HCT116 (cell line): ENCODE data around the gene EYA4.

Experiments used
- CTCF ChIP-seq, 3 experiments: fragments of 200-600 bp in 1 of 3; sonication (generic) in 1 of 3; IDR thresholded peaks in 2 of 3; conservative IDR thresholded peaks in 1 of 3; 2 replicates each; pipeline ENCODE4 v1.5.1; 2012 to 2017; ENCODE audit warnings: low read depth in 2 of 3, low read length in 2 of 3, antibody characterized with exemption in 1 of 3, borderline replicate concordance in 1 of 3, control low read depth in 1 of 3, mild to moderate bottlenecking in 1 of 3, mixed read lengths in 1 of 3, mixed run types in 1 of 3, moderate library complexity in 1 of 3; ENCODE audit not compliant: insufficient read depth in 1 of 3
- ELF1 ChIP-seq: IDR thresholded peaks from 2 replicates; pipeline ENCODE4 v1.6.1; 2012; ENCODE audit warnings: low read depth, borderline replicate concordance
- EZH2 ChIP-seq: fragments of 200-600 bp; sonication (generic); IDR thresholded peaks from 2 replicates; pipeline ENCODE4 v1.6.1; 2017; ENCODE audit warnings: antibody characterized with exemption, mixed run types
- EZH2phosphoT487 ChIP-seq: fragments of 200-600 bp; IDR thresholded peaks from 2 replicates; pipeline ENCODE4 v1.6.1; 2018; ENCODE audit warnings: antibody characterized with exemption, borderline replicate concordance
- FOSL1 ChIP-seq: IDR thresholded peaks from 2 replicates; pipeline ENCODE4 v1.6.1; 2012; ENCODE audit warnings: low read depth
- POLR2A ChIP-seq: IDR thresholded peaks from 2 replicates; pipeline ENCODE4 v1.7.0; 2011; ENCODE audit warnings: borderline replicate concordance; ENCODE audit not compliant: insufficient read depth, insufficient read length; ENCODE audit errors: extremely low read depth
- POLR2AphosphoS5 ChIP-seq: IDR thresholded peaks from 2 replicates; pipeline ENCODE4 v1.6.1; 2011; ENCODE audit warnings: mild to moderate bottlenecking, low read depth, low read length, moderate library complexity
- RAD21 ChIP-seq: IDR thresholded peaks from 2 replicates; pipeline ENCODE4 v1.6.1; 2012; ENCODE audit warnings: low read depth, mild to moderate bottlenecking
- REST ChIP-seq: IDR thresholded peaks from 2 replicates; pipeline ENCODE4 v1.6.1; 2012; ENCODE audit warnings: low read depth
- TCF7L2 ChIP-seq: IDR thresholded peaks from 2 replicates; pipeline ENCODE4 v1.7.0; 2011; ENCODE audit warnings: borderline replicate concordance, inconsistent platforms; ENCODE audit not compliant: insufficient read depth, insufficient read length; ENCODE audit errors: extremely low read depth
- YY1 ChIP-seq: IDR thresholded peaks from 2 replicates; pipeline ENCODE4 v1.6.1; 2011; ENCODE audit warnings: low read length, low read depth, moderate library complexity, mild to moderate bottlenecking; ENCODE audit not compliant: insufficient replicate concordance; ENCODE audit errors: extremely low read depth
- ZFX ChIP-seq: fragments of 450-650 bp; IDR thresholded peaks from 2 replicates; pipeline ENCODE4 v1.6.1; 2017
- TF ChIP-seq, protein P1 (sequence below): IDR thresholded peaks from 2 replicates; pipeline ENCODE4 v1.6.1; 2012

GRCh38 chr6:133394630-133395029 is 153.5 kb downstream of the EYA4 start:
- no peak for TF ChIP-seq EZH2phosphoT487
- no peak for TF ChIP-seq CTCF (IDR thresholded peaks at IDR 0.05 in 2 of 3, conservative IDR thresholded peaks at IDR 0.05 in 1 of 3; ENCODE audit: borderline replicate concordance in 1 of 3, insufficient read depth in 1 of 3, low read depth in 2 of 3, low read length in 2 of 3)
- TF ChIP-seq TCF7L2, result no peak
- TF ChIP-seq FOSL1, result no peak
- no peak for TF ChIP-seq POLR2A
- TF ChIP-seq EZH2, result no peak
- no peak for TF ChIP-seq ELF1
- no peak for TF ChIP-seq RAD21
- no peak for TF ChIP-seq ZFX
- TF ChIP-seq, protein P1, sequence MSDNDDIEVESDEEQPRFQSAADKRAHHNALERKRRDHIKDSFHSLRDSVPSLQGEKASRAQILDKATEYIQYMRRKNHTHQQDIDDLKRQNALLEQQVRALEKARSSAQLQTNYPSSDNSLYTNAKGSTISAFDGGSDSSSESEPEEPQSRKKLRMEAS, result no peak
- no peak for TF ChIP-seq POLR2AphosphoS5
- no peak for TF ChIP-seq REST
- TF ChIP-seq YY1, result no peak
